Tibial nerve (tissue), 4 donors: ENCODE measurements around the gene HECW1. TPM values are rescaled to one million over a fixed set of nuclear protein-coding genes. Genes with fewer than 3 reads are reported as not detected.
"Not testable (repeated sequence)": the region's sequence is repeated elsewhere in the genome, so short reads cannot be mapped to it uniquely, and the experiment has no call there.

Source experiments
- DNase-seq, 2 donors: peaks; one replicate each; pipeline ENCODE4 v3.0.0-alpha.2; 2019; ENCODE audit warnings: low spot score in 2 of 2
- H3K27ac ChIP-seq, 4 donors: fragments of 200-600 bp; sonication (generic) in 3 of 4; one replicate each; pipeline ENCODE4 v1.5.1; 2017 to 2019; ENCODE audit warnings: mild to moderate bottlenecking in 1 of 4
- H3K27me3 ChIP-seq, 2 donors: fragments of 200-600 bp; sonication (generic) in 1 of 2; one replicate each; pipeline versions ENCODE4 v1.5.1 to v1.6.0; 2017 to 2019
- H3K36me3 ChIP-seq, 3 donors: fragments of 200-600 bp; sonication (generic); one replicate each; pipeline ENCODE4 v1.5.1; 2018 to 2019
- H3K4me1 ChIP-seq, 4 donors: fragments of 200-600 bp; sonication (generic) in 3 of 4; one replicate each; pipeline ENCODE4 v1.5.1; 2017 to 2019
- H3K4me3 ChIP-seq, 4 donors: fragments of 200-600 bp; sonication (generic) in 3 of 4; one replicate each; pipeline ENCODE4 v1.5.1; 2017 to 2019; ENCODE audit warnings: mild to moderate bottlenecking in 1 of 4, moderate library complexity in 1 of 4
- H3K9me3 ChIP-seq, 4 donors: fragments of 200-600 bp; sonication (generic) in 3 of 4; one replicate each; pipeline ENCODE4 v1.5.1; 2017 to 2019
- CTCF ChIP-seq, 5 experiments: fragments of 200-600 bp in 3 of 5; fragments of 450-650 bp in 2 of 5; sonication (generic) in 3 of 5; IDR thresholded peaks; one replicate each; pipeline ENCODE4 v1.5.1; 2016 to 2019; ENCODE audit warnings: antibody characterized with exemption in 5 of 5, mild to moderate bottlenecking in 3 of 5, moderate library complexity in 2 of 5
- EP300 ChIP-seq, 2 donors: sonication (generic); formaldehyde crosslinking; IDR thresholded peaks; one replicate each; pipeline ENCODE4 v1.6.1; 2017; ENCODE audit warnings: antibody characterized with exemption in 2 of 2, mild to moderate bottlenecking in 1 of 2
- POLR2A ChIP-seq, 2 donors: fragments of 450-650 bp; IDR thresholded peaks; one replicate each; pipeline ENCODE4 v1.6.1; 2017; ENCODE audit warnings: antibody characterized with exemption in 2 of 2, mild to moderate bottlenecking in 2 of 2, moderate library complexity in 2 of 2
- WGBS, 2 donors: methylation state at CpG; one replicate each; pipeline ENCODE4 v1.1.5; 2018; 5-methylcytosine and 5-hydroxymethylcytosine counted together
- total RNA-seq, 4 donors: library from RNA; depleted of rRNA; stranded (reverse); fragments of >200 nt; gene quantifications; one replicate each; pipeline ENCODE4 v1.1.0, GENCODE V29; 2016

HECW1 gene
- total RNA-seq, 4 donors from 2014 or later = 3.6 to 10.9 (median 6.5) TPM

GRCh38 chr7:43485580-43485979 is 373.1 kb downstream of the HECW1 start:
- no peak for DNase-seq
- no peaks in the 10 kb centered on the region for H3K9me3 ChIP-seq
- H3K4me1 ChIP-seq = peaks cover 0 to 22% (median 0%) of the 10 kb centered on the region in 4 donors
- H3K27ac ChIP-seq = no peak overlapping the region
- TF ChIP-seq EP300 (IDR thresholded peaks at IDR 0.05) (no peak), POLR2A (IDR thresholded peaks at IDR 0.05) (no peak), CTCF (IDR thresholded peaks at IDR 0.05) (no peak)
- no peaks in the 10 kb centered on the region for H3K36me3 ChIP-seq
- 95 to 97% methylated on average over 2 of the region's 2 CpGs for WGBS, 2 donors
- H3K4me3 ChIP-seq = no peak overlapping the region
- H3K27me3 ChIP-seq = no peaks in the 10 kb centered on the region

- not testable (repeated sequence) for H3K27ac ChIP-seq, DNase-seq, H3K36me3 ChIP-seq, H3K9me3 ChIP-seq, H3K27me3 ChIP-seq, H3K4me3 ChIP-seq
- WGBS, 2 donors = 87 to 97% methylated on average over 5 of the region's 5 CpGs
- peaks cover 0 to 22% (median 0%) of the 10 kb centered on the region in 4 donors for H3K4me1 ChIP-seq
Measured at GRCh38 chr7:43486008-43486407, 373.6 kb downstream of the HECW1 start.

GRCh38 chr7:43486634-43487033 is 374.2 kb downstream of the HECW1 start:
- no peak overlapping the region for H3K27ac ChIP-seq
- no peak overlapping the region for H3K4me3 ChIP-seq
- peaks cover 0 to 22% (median 0%) of the 10 kb centered on the region in 4 donors for H3K4me1 ChIP-seq
- no peak for DNase-seq
- H3K36me3 ChIP-seq = no peaks in the 10 kb centered on the region
- H3K9me3 ChIP-seq = no peaks in the 10 kb centered on the region
- no peaks in the 10 kb centered on the region for H3K27me3 ChIP-seq
- TF ChIP-seq CTCF (IDR thresholded peaks at IDR 0.05) (no peak), EP300 (IDR thresholded peaks at IDR 0.05) (no peak), POLR2A (IDR thresholded peaks at IDR 0.05) (no peak)
- 76 to 78% methylated on average over 3 of the region's 3 CpGs for WGBS, 2 donors

GRCh38 chr7:43487731-43488073 is 375.3 kb downstream of the HECW1 start:
- Histone ChIP-seq H3K4me3 (no peak overlapping the region), H3K27me3 (no peaks in the 10 kb centered on the region), H3K27ac (no peak overlapping the region), H3K36me3 (no peaks in the 10 kb centered on the region), H3K4me1 (peaks cover 0 to 26% (median 0%) of the 10 kb centered on the region in 4 donors), H3K9me3 (no peaks in the 10 kb centered on the region)
- no peak for TF ChIP-seq CTCF (IDR thresholded peaks at IDR 0.05)
- TF ChIP-seq POLR2A (IDR thresholded peaks at IDR 0.05) = no peak
- no peak for TF ChIP-seq EP300 (IDR thresholded peaks at IDR 0.05)
- DNase-seq = no peak

- Histone ChIP-seq H3K27me3 (no peaks in the 10 kb centered on the region), H3K4me3 (no peak overlapping the region), H3K4me1 (peaks cover 0 to 26% (median 0%) of the 10 kb centered on the region in 4 donors), H3K27ac (no peak overlapping the region), H3K36me3 (no peaks in the 10 kb centered on the region), H3K9me3 (no peaks in the 10 kb centered on the region)
- 9 to 22% methylated on average over 1 of the region's 1 CpG for WGBS, 2 donors
- TF ChIP-seq CTCF (IDR thresholded peaks at IDR 0.05) (no peak), EP300 (IDR thresholded peaks at IDR 0.05) (no peak), POLR2A (IDR thresholded peaks at IDR 0.05) (no peak)
- no peak for DNase-seq
Measured at GRCh38 chr7:43489257-43489656, 376.8 kb downstream of the HECW1 start.

GRCh38 chr7:43490016-43490415 is 377.6 kb downstream of the HECW1 start:
- no peaks in the 10 kb centered on the region for H3K9me3 ChIP-seq
- 63 to 72% methylated on average over 3 of the region's 3 CpGs for WGBS, 2 donors
- no peak for DNase-seq
- peaks cover 0 to 26% (median 0%) of the 10 kb centered on the region in 4 donors for H3K4me1 ChIP-seq
- H3K4me3 ChIP-seq = no peak overlapping the region
- H3K27ac ChIP-seq = no peak overlapping the region
- H3K27me3 ChIP-seq = no peaks in the 10 kb centered on the region
- TF ChIP-seq CTCF (IDR thresholded peaks at IDR 0.05) (no peak), EP300 (IDR thresholded peaks at IDR 0.05) (no peak), POLR2A (IDR thresholded peaks at IDR 0.05) (no peak)
- no peaks in the 10 kb centered on the region for H3K36me3 ChIP-seq
